ENCODE measurements around the gene RNGTT. TPM values are rescaled to one million over a fixed set of nuclear protein-coding genes. Genes with fewer than 3 reads are reported as not detected.

The RNGTT gene
- total RNA-seq, 2 donors from 2014 or later = 7.8 to 11.4 TPM

GRCh38 chr6:88761237-88762031 is 202.0 kb downstream of the RNGTT start:
- no peak for TF ChIP-seq CTCF (IDR thresholded peaks at IDR 0.05)
- intact Hi-C loops (cut with DNase I) = no loop called here
- Histone ChIP-seq H3K36me3 (no peaks in the 10 kb centered on the region), H3K27me3 (no peaks in the 10 kb centered on the region), H3K9me3 (no peaks in the 10 kb centered on the region), H3K4me1 (no peaks in the 10 kb centered on the region), H3K4me3 (no peak overlapping the region), H3K9ac (ENCODE audit: low read depth in 2 of 2, low read length in 2 of 2) (no peak overlapping the region), H3K27ac (no peak overlapping the region)
- no peak for DNase-seq

GRCh38 chr6:88760091-88760490 is 203.3 kb downstream of the RNGTT start:
- H3K27me3 ChIP-seq = no peaks in the 10 kb centered on the region
- intact Hi-C loops (cut with DNase I) = no loop called here

GRCh38 chr6:88750936-88751335 is 212.5 kb downstream of the RNGTT start:
- TF ChIP-seq CTCF (IDR thresholded peaks at IDR 0.05) = no peak

More at GRCh38 chr6:88760091-88760490, 203.3 kb downstream of the RNGTT start:
- Histone ChIP-seq H3K4me3 (no peak overlapping the region), H3K36me3 (no peaks in the 10 kb centered on the region), H3K9ac (ENCODE audit: low read depth in 2 of 2, low read length in 2 of 2) (no peak overlapping the region), H3K4me1 (no peaks in the 10 kb centered on the region), H3K27ac (no peak overlapping the region), H3K9me3 (no peaks in the 10 kb centered on the region)
- DNase-seq = no peak
- no peak for TF ChIP-seq CTCF (IDR thresholded peaks at IDR 0.05)

GRCh38 chr6:88749849-88750248 is 213.6 kb downstream of the RNGTT start:
- no peak for DNase-seq
- H3K9ac ChIP-seq (ENCODE audit: low read depth in 2 of 2, low read length in 2 of 2) = no peak overlapping the region
- intact Hi-C loops (cut with DNase I) = no loop called here
- no peak for TF ChIP-seq CTCF (IDR thresholded peaks at IDR 0.05)
- H3K27ac ChIP-seq = no peak overlapping the region
- H3K36me3 ChIP-seq = no peaks in the 10 kb centered on the region
- H3K4me1 ChIP-seq = no peaks in the 10 kb centered on the region
- H3K4me3 ChIP-seq = no peak overlapping the region
- H3K27me3 ChIP-seq = no peaks in the 10 kb centered on the region
- H3K9me3 ChIP-seq = no peaks in the 10 kb centered on the region

More at GRCh38 chr6:88750936-88751335, 212.5 kb downstream of the RNGTT start:
- no peak overlapping the region for H3K4me3 ChIP-seq
- intact Hi-C loops (cut with DNase I) = no loop called here
- no peaks in the 10 kb centered on the region for H3K9me3 ChIP-seq
- no peak overlapping the region for H3K27ac ChIP-seq
- H3K27me3 ChIP-seq = no peaks in the 10 kb centered on the region
- H3K9ac ChIP-seq (ENCODE audit: low read depth in 2 of 2, low read length in 2 of 2) = no peak overlapping the region
- no peak for DNase-seq
- H3K4me1 ChIP-seq = no peaks in the 10 kb centered on the region
- H3K36me3 ChIP-seq = no peaks in the 10 kb centered on the region

- TF ChIP-seq CTCF (IDR thresholded peaks at IDR 0.05) = no peak
- Histone ChIP-seq H3K36me3 (no peaks in the 10 kb centered on the region), H3K9me3 (no peaks in the 10 kb centered on the region), H3K27me3 (no peaks in the 10 kb centered on the region), H3K9ac (ENCODE audit: low read depth in 2 of 2, low read length in 2 of 2) (no peak overlapping the region), H3K4me3 (no peak overlapping the region), H3K4me1 (no peaks in the 10 kb centered on the region), H3K27ac (no peak overlapping the region)
- no peak for DNase-seq
- intact Hi-C loops (cut with DNase I) = no loop called here
These were observed 215.3 kb downstream of the RNGTT start for GRCh38 chr6:88748141-88748540.

Measured in colonic mucosa (tissue), 4 donors.